DMS79 (cell line): ENCODE results near the gene SLC43A1.

Experiments used
- DNase-seq: peaks from one replicate; lab custom pipeline; 2025; lab: John Stamatoyannopoulos, UW

SLC43A1 gene

DNA sequence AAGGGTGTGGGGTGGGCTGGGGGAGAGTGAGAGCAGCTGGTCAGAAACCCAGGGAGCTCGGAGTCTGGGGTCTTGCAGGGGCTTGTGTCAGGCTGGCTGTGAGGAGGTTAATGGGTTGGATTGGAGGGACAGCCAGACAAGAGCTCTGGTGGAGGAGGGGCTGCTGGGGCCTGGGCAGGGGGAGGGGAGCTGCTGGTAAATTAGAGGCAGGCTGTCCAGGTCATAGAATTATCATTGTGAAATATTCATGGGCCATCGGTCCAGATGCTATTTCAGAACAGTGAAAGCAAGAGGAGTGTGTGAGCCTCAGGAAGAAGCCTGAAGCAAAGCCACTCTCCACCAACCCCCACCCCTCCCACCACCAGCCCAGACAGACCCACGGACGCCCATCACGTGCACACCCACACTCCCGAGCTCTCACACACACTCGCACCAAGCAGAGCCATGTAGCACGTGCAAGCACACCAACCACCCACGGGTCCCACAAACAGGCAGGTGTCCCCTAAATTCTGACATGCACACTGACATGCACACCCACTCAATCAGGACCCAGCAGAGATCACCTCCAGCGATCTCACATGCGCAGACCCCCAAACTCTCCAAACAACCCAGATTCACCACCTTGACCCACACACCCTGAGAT is 36.4 kb downstream of the SLC43A1 start:
- no peak for DNase-seq

DNA sequence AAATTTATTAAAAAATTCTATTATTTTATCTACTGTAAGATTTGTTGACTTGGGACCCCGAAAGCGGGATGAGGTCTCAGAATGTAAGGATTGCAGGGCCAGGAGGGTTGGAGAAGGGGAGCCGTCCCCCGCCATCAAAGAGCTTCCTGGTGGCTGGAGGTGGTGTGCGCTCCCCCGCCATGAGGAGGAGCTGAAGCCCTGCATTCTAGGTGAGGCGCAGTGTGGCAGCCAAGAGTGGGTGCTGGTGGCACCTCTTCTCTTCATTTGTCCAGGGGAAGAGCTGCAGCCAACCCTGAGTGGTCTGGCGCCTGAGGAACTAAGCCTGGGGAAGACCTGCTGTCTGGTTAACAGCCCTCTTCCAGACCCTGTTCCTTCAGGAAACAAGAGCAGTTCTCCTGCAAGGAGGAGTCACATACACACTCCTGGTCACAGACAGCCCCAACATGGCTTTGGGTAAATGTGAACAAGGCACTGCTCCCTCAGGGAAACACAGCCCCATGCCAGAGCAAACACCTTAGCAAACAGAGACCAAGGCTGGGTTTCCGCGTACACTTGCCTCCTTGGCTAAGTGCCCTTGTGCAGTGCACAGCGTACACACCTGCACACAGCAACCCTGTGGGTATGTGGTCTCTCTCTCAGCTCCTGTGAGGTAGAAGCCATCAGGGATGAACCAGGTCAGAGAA is 37.9 kb downstream of the SLC43A1 start:
- no peak for DNase-seq

DNA sequence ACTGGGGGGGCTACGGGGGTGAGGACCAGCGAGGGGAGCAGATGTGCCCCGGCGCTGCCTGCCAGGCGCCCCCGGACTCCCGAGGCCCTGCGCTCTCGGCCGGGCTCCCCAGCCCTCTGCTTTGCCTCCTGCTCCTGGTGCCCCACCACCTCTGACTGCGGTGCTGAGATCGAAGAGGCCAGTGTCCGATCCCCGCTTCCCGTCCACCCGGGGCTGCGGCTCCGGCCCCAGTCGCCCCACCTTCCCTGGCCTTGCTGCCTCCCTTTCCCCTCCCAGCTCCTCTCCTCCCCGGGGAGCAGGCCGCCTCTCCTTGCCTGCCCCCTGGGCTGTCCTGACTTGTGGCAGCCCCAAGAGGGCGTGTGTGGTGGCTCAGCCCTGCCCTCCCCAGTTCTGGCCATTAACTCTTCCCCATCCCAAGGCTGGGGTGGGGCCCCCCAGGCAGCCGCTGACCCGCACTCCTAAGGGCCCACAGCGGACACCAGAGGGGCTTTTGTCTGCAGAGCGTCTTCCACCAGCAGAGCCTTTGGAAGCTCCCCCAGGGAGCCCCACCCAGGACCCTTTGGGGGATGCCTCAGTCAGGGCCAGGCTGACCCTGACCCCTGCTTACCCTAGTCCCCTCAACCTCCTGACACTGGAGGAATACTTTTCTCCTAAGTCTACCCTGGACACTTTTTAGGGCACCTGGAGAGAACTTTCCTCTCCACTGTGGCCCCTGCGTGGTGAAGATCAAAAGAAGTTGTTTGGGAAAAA is 38.6 kb downstream of the SLC43A1 start:
- no peak for DNase-seq

DNA sequence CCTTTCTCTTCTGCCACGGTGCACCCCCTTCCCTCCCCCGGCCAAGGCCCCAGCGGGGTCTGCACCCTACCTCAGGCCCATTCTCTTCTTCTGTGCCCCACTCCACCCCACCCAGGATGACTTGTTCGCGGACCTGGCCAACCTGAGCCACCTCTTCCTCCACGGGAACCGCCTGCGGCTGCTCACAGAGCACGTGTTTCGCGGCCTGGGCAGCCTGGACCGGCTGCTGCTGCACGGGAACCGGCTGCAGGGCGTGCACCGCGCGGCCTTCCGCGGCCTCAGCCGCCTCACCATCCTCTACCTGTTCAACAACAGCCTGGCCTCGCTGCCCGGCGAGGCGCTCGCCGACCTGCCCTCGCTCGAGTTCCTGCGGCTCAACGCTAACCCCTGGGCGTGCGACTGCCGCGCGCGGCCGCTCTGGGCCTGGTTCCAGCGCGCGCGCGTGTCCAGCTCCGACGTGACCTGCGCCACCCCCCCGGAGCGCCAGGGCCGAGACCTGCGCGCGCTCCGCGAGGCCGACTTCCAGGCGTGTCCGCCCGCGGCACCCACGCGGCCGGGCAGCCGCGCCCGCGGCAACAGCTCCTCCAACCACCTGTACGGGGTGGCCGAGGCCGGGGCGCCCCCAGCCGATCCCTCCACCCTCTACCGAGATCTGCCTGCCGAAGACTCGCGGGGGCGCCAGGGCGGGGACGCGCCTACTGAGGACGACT is 39.3 kb downstream of the SLC43A1 start:
- no peak for DNase-seq

DNA sequence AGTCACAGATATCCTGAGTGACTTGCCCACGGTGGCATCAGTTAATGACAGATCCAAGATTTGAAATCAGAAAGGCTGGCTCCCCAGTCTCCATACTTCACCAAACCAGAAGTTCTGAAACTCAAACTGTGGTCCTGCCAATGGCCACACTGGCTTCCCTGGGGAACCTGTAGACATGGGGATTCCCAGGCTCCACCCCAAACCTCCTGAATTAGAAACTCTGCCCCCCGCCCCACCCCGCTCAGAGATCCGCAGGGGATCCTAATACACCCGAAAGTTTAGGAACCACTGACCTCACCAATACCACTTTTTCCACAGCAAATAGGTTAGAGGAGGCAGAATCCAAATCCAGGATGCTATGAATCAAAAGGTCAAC is 39.8 kb downstream of the SLC43A1 start:
- no peak for DNase-seq

DNA sequence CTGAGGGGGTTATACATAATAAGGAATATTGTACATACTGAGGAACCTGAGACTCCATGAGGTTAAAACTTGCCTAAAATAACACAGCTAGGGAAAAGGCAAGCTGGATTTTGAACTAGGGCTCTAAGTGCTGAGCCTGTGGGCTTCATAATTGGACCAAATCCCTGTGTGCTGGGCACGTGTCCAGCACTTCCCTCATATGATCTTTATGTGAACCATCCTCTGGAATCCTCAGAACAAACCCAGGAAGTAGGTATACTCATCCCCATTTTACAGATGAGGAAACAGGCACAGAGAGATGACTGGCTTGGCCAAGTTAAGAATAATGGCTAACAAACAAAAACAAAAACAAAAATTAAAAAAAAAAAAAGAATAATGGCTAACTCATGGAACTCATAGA is 40.3 kb downstream of the SLC43A1 start:
- no peak for DNase-seq

DNA sequence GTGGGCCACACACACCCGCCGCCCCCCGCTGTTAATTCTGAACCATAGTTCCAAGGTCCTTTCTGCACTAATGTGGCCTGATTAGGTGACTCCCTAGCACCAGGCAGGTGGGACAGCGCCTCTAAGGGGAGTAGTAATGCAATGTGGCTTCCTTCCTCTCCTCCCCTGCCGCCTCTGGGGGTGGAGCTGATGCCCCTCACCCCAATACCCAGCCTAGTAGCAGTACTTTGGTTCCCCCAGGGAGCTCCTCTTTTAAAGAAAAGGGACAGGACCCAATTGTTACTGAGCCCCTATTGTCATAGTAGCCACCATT is 40.7 kb downstream of the SLC43A1 start:
- no peak for DNase-seq

DNA sequence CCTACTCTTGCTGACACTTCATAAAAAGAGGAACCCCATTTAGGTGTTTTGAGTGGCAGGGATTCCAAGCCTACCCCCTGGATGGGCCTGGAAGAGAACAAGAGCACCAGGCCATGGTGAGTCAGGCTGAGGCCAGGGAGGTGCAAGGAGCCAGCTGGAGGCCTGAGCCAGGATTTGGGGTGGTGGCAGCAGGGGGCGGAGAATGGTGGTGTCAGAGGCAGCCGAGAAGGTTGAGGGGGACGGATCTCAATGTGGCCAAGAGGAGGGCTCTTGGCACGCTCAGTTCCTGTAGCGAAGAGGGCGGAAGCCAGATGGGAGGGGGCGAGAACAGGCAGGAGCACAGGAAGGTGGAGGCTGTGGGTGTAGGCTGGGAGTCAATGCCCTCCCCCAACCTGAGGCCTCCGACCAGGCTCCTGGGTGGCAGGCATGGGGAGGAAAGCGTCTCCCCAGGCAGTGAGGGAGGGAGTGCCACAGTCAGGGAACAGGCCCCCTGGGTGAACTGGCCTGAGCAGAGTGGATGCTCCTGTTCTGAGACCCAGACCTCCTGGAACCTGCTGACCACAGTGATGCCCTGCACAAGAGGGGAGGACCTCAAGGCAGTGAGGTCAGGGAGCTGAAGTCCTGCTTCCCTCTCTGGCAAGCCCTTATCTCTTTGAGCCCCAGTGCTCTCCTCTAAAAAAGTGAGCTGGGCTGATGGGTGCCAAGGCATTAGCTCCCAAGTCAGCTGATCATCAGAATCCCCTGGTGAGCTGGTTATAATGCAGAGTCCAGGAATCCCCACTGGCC is 41.3 kb downstream of the SLC43A1 start:
- no peak for DNase-seq

DNA sequence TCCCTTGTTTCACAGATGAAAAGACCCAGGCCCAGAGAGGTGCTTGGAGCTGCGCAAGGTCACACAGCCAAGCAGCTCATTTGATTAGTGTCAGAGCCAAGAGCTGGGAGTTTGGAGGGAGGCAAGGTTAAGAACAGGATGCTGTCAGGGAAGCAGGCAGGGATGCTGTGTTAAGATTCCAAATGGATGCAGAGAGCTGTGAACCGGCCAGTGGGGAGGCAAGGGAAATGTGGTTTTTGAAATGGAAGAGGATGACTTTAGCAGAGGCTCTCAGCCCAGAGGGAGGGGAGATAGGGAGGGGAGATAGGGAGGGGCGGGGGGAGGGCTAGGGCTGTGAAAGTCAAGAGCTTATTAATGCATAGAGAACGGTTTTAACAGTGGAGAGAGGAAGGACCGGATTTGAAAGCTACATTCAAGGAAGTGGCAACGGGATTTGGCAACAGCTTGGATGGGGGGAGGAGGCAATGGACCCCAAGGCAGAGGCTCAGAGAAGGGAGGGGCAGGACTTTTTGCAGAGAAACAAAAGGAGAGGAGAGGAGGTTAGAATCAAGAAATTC is 42.1 kb downstream of the SLC43A1 start:
- no peak for DNase-seq

DNA sequence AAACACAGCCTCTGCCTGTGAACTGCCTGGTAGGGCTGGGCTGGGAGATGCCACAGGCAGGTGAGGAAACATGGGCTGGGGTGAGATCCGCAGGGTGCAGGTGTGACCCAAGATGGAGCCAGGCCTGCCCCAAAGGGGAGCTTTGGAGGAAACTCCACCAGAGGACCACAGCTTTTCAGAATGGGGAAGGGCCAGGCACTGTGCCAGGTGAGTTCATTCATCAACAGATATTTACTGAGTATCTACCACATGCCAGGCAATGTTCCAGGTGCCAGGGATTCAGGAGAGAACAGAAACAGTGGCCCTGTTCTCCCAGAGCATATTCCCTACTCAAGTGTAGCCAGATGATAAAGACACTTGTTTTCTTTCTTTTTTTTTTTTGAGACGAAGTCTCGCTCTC is 44.0 kb downstream of the SLC43A1 start:
- no peak for DNase-seq

DNA sequence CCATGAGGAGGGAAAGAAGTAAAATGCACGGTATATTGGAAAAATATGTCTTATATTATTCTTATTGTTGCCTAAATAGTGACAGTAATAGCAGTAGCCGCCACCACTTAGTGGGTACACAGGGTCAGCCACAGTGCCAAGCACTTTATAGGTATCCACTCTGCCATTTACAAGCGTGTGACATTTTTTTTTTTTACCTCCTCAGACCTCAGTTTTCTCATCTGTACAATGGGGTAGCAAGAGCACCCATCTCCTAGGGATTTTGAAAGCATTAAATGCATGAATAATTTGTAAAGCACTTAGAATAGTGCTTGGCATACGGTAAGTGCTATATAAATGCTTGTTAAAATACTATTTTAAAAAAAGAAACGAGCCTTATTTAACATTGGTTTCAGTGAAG is 46.2 kb downstream of the SLC43A1 start:
- DNase-seq: no peak

DNA sequence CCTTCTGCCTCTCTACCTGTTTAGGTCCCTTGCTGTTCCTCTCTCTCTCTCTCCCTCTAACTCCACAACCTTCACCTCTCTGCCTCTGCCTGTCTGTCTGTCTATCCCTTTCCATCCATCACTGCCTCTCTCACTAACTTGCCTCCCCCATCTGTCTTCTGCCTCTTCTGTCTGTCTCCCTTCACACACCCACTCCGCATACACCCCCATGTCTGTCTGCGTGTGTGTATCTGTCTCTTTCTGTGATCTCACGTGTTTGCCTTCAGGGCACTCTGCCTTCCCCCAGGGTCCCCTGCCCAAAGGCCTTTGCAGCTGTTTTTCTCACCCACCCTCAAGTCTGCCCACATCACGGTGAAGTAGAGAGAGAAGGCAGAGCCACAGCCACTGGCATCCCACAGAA is 47.2 kb downstream of the SLC43A1 start:
- no peak for DNase-seq

DNA sequence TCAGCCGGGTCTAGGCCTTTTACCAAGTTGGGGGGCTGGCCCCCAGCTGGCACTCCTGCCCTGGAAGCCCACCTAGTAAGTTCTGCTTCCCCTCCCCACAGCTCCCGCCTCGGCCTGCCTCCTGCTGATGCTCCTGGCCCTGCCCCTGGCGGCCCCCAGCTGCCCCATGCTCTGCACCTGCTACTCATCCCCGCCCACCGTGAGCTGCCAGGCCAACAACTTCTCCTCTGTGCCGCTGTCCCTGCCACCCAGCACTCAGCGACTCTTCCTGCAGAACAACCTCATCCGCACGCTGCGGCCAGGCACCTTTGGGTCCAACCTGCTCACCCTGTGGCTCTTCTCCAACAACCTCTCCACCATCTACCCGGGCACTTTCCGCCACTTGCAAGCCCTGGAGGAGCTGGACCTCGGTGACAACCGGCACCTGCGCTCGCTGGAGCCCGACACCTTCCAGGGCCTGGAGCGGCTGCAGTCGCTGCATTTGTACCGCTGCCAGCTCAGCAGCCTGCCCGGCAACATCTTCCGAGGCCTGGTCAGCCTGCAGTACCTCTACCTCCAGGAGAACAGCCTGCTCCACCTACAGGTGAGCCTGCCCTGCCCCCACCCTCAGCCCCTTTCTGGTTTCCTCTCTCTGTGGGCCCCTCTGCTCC is 47.9 kb downstream of the SLC43A1 start:
- peak; percentile 30 for DNase-seq

DNA sequence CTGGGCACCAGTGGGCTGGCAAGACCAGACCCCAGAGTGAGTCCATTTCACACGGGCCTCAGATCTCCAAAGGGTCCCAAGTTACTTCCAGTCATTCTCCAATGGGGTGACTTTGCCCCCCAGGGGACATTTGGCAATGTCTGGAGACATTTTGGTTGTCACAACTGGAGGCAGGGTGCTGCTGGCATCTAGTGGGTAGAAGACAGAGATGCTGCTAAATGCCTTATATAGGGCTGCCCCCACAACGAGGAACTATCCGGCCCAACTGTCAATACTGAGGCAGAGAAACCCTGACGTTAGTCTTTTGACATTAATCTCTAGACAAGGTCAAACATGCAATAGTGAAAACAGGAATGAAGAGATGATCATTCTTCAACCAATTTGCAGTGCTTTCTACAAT is 48.8 kb downstream of the SLC43A1 start:
- no peak for DNase-seq

DNA sequence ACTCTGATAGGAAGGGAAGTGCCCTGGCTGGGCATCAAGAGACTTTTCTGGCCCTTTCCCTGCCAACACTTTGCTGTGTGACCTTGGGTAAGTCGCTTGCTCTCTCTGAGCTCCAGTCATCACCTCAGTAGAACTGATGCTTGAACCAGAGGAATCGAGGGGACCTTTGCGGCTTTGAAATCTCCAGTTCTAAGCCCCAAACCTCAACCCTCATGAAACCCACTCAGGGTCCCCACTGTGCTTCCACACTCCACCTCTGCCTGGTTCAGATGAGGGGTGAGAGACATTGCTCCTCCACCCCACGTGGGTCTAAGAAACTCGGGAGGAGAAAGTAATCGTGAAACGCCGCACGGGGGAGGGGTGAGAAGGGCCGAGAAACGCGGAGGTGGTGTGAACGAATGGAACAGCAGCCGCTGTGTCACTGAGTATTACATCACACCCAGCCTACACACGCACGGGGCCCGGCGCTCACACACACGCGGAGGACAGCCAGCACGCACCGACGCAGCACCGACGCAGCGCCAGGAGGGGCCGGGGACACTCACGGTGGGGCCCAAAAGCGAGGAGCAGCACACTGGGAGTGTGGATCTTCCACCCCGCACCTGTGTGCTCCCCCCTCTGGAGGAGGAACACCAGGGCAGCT is 50.8 kb downstream of the SLC43A1 start:
- no peak for DNase-seq

DNA sequence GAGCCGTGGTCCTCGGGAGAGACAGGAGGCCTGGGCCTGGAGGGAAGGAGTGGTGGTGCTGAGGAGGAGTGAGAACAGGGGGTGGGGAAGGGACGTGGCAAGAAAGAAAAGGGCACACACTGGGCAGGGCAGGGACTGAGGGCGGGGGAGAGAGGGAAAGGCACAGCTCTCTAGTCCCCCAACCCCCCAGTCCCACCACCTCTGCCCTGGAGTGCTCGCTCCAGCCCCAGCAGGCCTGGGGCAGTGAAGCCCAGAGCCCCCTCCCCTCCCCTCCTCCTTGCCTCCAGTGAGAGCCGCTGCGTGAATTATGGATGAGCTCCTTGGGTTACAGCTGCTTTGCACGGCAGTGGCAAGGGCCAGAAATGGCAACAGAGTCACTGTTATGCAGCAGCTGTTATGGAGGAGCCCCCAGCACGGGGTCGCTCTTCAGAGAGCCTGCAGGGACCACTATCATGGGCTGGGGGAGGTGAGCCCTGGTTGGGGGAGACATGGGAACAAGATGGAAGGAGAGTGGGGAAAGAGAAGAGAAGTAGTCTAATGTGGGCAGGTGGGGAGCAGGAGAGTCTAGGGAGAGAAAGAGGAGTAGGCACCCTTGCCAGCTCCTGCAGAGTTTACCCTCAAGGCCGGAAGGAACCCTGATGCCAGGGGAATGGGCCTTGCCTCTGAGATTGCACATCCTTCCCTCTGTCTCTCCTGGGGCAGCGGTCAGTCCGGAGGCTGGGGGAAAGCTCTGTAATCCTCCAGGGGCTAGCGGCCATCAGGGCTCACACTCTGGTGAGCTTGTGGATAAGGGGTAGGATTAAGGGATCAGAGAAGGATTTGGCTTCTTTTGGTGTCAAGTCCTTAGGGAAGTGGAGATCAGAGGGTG is 51.6 kb downstream of the SLC43A1 start:
- DNase-seq: no peak

DNA sequence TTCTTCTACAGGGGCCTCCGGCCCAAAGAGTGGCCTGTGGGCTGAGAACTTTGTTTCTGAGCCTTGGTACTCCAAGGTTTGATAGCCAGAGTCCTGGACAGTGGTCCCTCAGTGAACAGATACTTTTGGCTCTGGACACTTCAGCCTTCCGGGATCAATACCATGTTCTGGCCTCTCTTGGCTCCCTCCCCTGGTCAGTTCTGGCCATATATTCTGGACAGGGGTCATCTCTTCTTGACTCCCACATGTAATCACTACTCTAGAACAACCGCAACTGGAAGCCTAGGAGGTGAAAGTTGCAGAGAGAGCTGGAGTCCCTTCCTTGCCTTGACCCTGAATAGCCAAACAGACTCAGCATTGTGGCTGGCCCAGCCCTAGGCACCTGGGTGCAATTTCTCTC is 52.9 kb downstream of the SLC43A1 start:
- DNase-seq: no peak

DNA sequence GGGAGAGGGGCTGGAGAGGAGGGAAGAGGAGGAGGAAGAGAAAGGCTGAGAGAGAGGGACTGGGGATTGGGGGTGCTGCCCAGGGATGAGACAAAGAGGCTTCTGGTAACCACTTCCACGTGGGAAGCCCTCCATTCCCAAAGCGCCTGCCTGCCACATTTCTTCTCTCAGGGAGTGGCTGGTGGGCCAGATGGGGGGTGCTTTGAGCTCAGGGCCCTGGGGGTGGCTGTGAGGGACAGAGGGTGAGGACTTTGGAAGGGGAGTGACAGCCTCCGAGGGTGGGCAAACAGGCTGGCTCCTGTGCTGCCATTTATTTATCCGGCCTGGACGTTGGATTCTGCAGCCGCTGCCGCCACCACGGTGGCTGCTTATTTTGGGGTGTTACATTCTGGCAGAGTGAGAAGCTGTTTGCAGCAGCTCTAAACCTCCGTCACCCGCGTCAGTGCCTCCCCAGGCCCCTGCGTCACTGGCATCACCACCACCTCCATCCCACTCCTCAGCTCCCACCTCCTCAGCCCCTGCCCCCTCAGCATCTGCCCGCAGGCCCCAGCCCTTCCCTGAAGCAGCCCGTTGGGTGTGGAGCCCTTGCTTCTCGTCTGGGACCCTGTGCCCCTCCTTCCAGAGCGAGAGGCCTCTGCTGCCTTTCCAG is 53.5 kb downstream of the SLC43A1 start:
- DNase-seq: no peak
